Stimulated activated CD8-positive, alpha-beta memory T cell treated with anti-CD3 and anti-CD28 coated beads, Interleukin-7, amount 100 ng/mL, for 24 hours (primary cell): Measurements from ENCODE around the gene HSPA4.
"Not testable (repeated sequence)": the region's sequence is repeated elsewhere in the genome, so short reads cannot be mapped to it uniquely, and the experiment has no call there.

Experiments
- DNase-seq: peaks from one replicate; pipeline ENCODE4 v3.0.0-alpha.2; 2020; ENCODE audit warnings: low read depth

The HSPA4 gene

DNA sequence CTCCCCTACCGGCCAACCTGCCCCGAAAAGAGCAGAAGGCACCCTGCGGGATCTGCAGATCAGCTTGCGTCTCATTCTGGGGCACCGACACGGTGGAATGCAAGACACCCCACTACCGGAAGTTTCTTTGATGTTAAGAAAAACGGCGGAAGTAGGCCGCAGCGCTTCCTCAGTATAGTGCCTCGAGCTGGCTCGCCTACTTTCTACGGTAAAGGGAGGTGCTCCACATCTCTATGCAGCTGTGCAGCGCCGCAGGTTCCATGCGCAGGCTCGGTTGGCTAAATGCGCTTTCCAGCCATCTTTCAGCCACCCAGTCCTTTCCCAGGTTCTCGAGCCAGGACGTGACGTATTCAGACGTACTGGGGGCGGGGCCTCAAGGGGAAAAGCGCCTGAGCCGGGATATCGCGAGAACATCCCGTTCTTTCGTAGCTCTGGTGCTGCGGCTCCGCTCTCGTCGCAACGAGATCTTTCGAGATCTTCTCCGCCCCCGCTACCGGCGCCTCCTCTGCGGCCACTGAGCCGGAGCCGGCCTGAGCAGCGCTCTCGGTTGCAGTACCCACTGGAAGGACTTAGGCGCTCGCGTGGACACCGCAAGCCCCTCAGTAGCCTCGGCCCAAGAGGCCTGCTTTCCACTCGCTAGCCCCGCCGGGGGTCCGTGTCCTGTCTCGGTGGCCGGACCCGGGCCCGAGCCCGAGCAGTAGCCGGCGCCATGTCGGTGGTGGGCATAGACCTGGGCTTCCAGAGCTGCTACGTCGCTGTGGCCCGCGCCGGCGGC, at the start of gene HSPA4:
Gene HSPA4, plus strand, starts transcription at position 472 of the 775 bp plus-strand sequence. Its CDS starts 238 bp downstream, at position 710.
- peak; percentile 93 for DNase-seq

DNA sequence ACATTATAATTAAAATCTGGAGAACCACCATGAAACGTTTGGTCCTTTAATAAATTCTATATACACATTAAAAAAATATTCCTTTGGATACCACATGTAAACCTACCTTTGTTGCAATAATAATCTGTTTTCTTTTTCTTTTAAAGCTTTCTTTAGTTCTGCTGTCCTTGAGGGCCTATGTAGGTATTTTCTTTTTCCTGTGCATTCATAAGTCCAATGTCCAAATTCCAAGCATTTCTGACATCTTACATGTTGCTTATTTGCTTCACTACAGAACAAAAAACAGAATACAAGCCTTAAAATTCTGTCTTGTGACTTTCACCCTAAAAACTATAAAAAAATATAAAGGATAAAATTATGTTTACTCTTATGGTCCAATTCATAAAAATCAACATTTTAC, 45.2 kb upstream of the HSPA4 start:
- DNase-seq: no peak

DNA sequence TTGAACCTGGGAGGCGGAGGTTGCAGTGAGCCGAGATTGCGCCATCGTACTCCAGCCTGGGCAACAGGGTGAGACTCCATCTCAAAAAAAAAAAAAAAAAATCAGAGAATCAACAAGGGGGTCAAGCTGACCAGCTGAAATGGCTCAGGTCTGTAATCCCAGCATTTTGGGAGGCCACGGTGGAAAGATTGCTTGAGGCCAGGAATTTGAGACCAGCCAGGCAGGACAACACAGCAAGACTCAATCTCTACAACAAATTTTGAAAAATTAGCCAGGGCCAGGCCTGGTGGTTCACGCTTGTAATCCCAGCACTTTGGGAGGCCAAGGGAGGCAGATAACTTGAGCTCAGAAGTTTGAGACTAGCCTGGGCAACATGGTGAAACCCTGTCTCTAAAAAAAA, 43.4 kb upstream of the HSPA4 start:
- not testable (repeated sequence) for DNase-seq

DNA sequence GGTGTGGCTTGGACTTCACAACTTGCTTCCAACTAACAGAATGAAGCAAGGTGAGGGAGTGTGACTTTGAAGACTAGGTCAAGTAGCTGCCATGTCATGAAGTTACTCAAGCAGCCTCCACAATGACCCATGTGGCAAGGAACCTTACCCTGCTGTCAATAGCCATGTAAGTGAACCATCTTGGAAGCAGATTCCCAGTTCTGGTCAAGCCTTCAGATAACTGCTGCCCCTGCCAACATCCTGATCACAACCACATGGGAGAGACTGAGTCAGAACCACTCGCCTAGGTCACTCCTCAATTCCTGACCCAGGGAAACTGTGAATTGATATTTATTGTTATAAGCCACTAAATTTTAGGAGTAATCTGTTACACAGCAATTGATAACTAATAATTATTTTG, 36.3 kb upstream of the HSPA4 start:
- DNase-seq: no peak

DNA sequence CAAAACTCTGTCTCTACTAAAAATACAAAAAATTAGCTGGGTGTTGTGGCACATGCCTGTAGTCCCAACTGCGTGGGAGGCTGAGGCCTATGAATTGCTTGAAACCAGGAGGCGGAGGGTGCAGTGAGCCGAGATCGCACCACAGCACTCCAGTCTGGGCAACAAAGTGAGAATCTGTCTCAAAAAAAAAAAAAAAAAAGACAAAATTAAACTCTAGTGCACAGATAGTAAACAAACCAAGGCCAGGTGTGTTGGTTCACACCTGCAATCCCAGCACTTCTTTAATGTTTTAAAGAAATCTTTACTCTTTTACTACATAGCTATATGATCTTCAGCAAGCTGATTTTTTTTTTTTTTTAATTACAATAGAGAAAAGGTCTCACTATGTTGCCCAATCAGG, 33.8 kb upstream of the HSPA4 start:
- no peak for DNase-seq

DNA sequence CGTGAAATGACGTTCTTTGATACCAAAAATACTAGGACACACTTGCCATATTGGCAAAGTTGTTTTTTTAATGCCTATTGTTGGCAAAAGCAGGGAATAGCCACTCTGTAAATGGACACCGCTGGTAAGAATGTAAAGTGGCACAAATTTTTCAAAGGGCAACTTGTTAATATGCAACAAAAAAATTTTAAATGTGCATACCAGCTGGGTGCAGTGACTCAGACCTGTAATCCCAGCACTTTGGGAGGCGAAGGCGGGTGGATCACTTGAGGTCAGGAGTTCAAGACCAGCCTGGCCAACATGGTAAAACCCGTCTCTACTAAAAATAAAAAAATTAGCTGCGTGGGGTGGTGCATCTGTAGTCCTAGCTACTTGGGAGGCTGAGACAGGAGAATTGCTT, 32.3 kb upstream of the HSPA4 start:
- DNase-seq: not testable (repeated sequence)

DNA sequence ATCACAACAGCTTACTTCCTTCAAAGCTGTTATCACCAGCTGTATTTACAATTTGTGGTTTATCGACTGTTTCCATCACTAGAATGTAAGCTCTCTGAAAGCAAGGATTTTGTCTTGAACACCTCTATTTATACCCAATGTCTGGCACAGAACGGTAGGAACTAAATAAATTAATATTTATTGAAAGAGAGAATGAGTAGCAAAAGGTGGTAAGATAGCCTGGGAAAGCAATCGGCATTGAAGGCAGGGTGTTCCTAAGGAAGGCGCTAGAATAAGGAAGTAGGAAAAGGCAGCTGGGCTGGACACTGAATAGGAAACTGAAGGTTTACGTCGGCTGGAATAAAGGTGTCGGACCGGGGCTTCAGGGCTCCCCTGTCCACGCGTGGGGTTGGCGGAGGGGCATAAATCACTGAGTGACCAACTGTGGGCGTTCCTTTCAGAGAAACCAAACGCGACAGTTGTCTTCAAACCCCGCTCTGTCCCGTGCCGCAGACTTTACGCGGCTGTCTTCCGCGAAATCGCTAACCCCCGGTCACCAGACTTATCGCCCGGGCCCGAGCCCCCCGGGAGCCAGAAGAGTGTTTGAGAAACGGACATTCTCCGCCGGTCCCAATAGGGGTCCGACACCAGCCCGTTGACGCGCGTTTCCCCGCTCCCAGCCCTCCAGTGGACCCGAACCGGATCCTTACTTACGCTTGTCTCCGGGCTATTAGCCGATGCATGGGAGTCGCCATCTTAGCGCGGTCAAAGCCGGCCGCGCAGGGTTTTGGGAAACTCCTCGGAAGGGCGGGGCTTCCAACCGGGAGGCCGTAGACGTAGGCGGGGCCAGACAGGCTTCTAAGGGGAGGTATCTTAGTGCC, 25.8 kb upstream of the HSPA4 start, which contains the start of gene ZCCHC10:
Gene ZCCHC10, minus strand, starts transcription at position 746 of the 860 bp plus-strand sequence. Its CDS starts 12 bp downstream, at position 734.
- peak; percentile 82 for DNase-seq

DNA sequence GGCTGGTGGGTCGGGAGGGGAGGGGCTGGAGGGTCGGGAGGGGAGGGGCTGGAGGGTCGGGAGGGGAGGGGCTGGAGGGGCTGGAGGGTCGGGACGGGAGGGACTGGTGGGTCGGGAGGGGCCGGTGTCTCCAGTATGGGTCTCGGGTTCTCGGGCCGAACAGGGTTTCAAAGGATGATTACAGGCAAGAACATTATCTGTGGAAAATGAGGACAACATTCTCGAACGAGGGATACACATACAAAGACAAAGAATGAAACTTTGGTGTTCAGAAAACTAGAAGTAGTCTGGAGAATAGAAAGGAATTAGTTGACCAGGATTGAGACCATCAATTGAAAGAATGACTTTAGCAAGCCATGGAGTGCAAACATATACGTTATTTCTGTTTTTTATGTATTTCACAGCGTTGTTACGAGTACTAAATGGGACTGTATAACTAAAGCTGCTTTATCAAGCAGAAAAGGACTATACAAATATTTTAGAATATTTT, 25.1 kb upstream of the HSPA4 start:
- DNase-seq: no peak

DNA sequence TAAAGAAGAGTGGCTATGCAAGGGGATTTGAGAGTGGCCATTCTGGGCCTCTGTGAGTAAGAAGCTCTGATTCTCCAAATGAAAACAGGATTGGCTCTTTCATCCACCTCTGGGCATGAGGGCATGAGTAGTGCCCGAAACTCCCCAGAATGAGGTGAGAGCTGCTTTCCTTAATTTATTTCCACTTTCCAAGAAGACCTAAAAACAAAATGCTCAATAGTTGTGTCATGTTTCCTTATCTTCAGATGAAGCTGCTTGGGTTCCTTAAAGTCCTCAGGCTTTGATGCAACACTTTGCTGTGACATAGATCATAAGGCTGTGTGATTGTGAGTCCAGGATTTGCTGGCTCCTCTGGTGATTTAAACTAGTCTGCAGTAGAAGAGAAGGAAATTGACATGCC, 22.4 kb upstream of the HSPA4 start:
- DNase-seq: no peak

DNA sequence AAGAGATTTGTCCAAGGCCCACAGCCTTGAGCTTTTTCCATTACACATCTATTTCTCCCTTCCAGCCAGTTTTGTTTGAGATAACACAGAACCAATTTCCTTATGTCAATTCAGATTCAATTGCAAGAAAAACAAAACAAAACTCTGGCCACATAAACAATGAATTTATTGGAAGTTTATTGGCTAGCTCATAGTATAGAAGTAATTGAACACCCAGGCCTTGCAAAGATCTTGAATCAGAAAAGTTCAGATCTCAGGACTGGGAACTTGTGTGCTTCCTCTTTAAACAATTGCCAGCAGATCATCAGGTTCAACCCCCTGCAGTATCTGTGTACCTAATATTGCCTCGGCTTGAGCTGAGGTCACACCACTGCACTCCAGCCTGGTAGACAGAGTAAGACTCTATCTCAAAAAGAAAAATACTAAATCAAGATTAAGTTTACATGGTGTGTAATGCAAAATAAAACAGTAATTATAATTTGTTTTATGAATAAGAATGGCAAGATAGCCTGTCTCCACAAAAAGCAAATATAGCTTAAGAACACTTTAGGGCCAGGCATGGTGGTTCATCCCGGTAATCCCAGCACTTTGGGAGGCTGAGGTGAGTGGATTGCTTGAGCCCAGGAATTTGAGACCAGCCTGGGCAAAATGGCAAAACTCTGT, 21.3 kb upstream of the HSPA4 start:
- no peak for DNase-seq

DNA sequence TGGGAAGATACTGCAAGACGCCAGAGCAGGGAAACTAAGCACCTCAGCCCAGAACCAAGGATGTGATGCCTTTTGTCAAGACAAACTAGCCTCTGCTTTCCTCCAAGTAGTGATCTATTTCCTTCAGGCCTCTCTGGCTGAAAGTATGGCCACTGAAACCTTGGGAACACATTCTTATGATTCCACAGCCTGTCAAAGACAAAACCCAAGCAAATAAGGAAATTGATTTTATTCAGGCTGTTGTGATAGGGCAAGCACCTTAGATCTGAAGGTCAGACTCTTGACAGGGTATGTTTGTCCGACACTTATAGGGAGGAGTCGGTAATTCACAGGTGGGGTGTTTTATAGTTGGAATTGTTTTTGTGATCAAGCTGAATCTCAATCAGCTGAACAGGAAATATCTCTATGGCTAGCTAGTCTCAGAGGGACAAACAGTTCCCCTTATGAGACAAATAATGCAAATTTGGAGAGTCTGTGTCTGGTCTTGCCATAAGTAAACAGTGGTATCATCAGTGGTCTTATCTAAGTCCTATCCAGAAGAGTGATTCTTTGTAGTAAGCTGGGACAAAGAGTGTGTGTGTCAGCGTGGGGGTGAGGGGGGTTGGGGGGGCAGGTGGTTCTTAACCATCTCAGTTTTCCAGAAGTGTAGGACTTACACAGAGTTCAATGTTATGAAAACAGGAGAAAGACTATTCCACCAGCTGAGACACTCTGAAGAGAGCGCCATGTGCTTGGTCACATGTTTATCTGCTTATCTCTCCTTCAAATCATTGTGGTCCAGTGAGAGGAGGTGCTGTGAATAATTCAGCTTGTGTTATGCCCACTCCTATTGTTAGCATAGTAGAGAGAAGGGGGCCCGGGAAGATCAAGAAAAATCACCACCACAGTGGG, 18.7 kb upstream of the HSPA4 start:
- no peak for DNase-seq

DNA sequence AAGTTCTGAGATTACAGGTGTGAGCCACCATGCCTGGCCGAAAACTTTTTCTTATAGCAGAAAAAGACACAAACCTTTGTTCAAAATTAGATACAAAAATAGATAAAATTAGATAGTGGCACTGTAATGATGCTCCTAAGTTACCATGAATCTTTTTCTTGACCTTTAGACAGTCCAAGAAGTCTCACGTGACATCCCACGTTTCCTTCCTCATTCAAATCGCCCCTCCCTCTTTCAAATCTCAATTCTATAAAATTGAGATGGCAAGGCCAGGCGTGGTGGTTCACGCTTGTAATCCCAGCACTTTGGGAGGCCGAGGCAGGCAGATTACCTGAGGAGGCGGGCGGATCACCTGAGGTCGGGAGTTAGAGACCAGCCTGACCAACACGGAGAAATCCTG, 17.7 kb upstream of the HSPA4 start:
- no peak for DNase-seq

DNA sequence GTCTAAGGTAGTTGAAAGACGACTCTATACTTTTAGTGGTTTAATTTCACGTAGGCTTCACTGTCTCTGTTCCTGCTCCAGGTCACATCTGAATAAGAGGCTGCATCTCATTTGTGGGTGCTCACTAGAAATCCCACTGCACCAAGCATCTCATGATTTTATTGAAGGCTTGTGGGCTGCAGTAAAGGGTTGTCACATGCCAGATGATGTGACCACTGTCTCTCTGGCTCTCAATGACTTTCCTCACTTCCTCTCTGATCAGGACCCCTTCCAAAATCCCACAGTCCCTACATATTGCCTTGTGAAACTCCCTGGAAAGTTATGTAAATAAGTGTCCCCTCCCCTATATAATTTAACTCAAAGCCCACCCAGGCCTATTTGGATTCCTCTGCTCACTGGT, 16.6 kb upstream of the HSPA4 start:
- DNase-seq: no peak

DNA sequence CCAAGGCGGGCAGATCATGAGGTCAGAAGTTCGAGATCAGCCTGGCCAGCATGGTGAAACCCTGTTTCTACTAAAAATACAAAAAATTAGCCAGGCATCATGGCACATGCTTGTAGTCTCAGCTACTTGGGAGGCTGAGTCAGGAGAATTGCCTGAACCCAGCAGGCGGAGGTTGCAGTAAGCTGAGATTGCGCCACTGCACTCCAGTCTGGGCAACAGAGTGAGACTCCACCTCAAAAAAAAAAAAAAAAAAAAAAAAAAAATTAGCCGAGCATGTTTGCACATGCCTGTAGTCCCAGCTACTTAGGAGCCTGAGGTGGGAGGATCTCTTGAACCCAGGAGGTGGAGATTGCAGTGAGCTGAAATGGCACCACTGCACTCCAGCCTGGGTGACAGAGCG, 15.1 kb upstream of the HSPA4 start:
- DNase-seq: not testable (repeated sequence)

DNA sequence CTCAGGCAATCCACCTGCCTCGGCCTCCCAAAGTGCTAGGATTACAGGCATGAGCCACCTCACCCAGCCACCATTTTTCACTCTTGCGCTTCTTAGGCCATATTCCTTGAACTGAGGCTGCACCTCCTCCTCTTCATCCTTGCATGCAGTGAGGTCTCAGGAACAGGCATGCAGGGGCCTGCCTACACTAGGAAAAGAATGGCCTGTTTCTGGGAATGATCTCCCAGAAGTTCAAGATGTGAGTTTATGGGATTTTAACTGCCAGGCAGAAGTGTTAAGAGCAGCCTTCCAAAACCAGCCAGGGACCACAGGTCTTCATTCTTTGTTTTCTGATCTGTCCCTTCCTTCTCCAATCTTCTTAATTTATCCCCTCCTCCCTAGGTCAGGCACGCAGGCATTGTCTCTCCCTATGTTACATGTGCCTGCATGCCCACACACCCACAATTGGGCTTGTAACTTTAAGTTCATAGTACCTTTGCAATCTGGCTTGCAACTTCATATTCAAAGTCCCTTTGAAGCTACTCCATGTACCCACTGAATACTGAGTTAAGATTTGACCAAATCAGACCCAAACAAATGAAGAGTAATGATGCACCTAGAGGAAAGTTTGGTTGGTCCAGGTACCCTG, 10.5 kb upstream of the HSPA4 start:
- DNase-seq: no peak

DNA sequence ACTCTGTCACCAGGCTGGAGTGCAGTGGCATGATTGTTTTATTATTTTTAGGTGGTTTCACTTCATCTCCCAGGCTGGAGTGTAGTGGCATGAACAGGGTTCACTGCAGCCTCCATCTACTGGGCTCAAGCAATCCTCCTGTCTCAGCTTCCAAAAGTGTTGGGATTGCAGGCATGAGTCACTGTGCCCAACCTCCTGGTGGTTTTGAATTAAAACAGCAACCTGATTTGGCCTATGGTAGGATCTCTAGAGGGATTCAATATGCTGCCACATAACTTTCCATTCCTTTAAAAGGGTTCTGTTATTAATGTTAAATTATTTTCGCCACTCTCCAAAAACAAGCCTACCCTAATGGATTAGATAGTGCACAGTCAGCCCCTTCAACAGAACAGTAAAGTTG, 9.9 kb upstream of the HSPA4 start:
- DNase-seq: no peak

DNA sequence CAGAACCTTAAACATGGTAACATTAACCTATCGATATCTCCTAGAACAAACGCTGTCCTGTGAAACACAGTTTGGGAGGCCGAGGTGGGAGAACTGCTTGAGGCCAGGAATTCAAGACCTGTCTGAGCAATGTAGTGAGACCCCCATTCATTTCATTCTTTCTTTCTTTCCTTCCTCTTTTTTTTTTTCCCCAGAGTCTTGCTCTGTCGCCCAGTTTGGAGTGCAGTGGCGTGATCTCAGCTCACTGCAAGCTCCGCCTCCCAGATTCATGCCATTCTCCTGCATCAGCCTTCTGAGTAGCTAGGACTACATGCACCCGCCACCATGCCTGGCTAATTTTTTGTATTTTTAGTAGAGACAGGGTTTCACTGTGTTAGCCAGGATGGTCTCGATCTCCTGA, 5.3 kb upstream of the HSPA4 start:
- not testable (repeated sequence) for DNase-seq

DNA sequence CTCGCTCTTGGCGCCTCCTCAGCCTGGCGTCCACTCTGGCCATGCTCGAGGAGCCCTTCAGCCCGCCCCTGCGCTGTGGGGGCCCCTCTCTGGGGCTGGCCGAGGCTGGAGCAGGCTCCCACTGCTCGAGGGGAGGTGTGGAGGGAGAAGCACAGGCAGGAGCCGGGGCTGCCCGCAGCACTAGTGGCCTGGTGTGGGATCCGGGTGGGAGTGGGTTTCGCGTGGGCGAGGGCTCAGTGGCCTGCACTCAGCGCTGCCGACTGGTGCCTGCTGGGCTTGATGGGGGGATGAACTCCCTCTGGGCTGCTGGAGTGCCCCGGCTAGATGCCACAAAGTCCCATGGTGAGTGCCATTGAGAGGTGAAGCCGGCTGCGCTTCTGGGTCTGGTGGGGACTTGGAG, 4.4 kb upstream of the HSPA4 start:
- DNase-seq: no peak

DNA sequence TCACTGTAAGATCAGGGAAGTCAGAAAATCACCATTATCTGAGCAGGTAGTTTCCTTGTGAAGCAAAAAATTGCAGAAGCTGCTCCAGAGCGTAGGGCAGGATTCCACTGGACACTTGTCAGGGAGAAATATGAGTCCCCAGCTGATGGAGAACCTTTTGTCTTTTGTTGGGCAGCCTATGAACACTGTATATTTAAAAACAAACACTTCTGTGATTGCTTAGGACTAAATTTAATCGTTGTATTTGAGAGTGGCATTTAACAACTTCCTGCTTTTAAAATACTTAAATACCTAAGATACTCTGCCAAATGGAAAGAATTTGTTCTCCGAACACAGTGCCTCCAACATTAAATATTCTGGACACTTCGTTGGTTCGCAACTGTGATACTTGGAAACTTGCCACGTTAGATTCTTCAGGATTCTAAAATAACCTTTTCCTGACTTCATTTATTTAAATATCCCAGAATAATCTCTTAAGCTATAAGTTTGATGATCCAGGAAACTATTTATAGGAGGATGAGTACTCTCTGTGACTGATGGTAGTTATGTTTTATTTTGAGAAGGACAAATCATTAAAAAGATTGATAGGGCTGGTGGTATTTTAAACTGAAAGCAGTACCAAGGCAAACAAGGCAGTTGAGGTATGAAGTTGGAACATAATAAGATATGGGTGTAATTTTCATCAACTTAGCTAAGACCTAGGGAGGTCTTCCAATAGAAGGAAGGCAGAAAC, 2.7 kb upstream of the HSPA4 start:
- no peak for DNase-seq

DNA sequence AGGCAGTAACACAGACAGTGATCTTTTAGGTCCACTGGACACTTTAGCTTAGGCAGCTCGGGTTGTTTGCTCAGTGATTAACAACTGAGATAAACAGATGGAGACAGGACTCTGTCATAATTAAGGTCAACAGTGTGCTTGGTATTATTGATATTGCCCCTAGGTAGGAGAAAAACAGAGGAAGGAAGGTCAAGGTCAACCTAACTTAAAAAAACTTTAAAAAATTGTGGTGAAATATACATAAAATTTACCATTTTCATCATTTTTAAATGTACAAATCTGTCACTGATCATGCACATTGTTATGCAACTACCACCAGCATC, 2.1 kb upstream of the HSPA4 start:
- no peak for DNase-seq
